Endodermal cell (in vitro differentiated cells): ENCODE data around the gene DGKA. TPM values are rescaled to one million over a fixed set of nuclear protein-coding genes. Genes with fewer than 3 reads are reported as not detected.

Experiments used
- DNase-seq: peaks from one replicate; pipeline ENCODE4 v3.0.0-alpha.2; 2017
- H3K27ac ChIP-seq: 2 replicates; pipeline ENCODE4 v1.5.1; 2013; ENCODE audit warnings: mild to moderate bottlenecking, low read depth, low read length, moderate library complexity
- H3K27me3 ChIP-seq: 2 replicates; pipeline ENCODE4 v1.6.1; 2013; ENCODE audit warnings: mild to moderate bottlenecking, low read length, moderate library complexity; ENCODE audit not compliant: insufficient read depth, control insufficient read depth, poor library complexity, severe bottlenecking
- H3K36me3 ChIP-seq: 2 replicates; pipeline ENCODE4 v1.7.0; 2013; ENCODE audit warnings: mild to moderate bottlenecking, low read length, moderate library complexity; ENCODE audit not compliant: control insufficient read depth, insufficient read depth
- H3K4me1 ChIP-seq: one replicate; pipeline ENCODE4 v1.7.0; 2013; ENCODE audit warnings: low read length; ENCODE audit not compliant: control insufficient read depth, insufficient read depth
- H3K4me3 ChIP-seq: 2 replicates; pipeline ENCODE4 v1.5.1; 2013; ENCODE audit warnings: mild to moderate bottlenecking, low read length, moderate library complexity
- H3K9ac ChIP-seq: 2 replicates; pipeline ENCODE4 v1.6.1; 2013; ENCODE audit warnings: mild to moderate bottlenecking, low read length, moderate library complexity; ENCODE audit not compliant: poor library complexity, severe bottlenecking; ENCODE audit errors: extremely low read depth
- H3K9me3 ChIP-seq: 2 replicates; pipeline ENCODE4 v1.6.1; 2013; ENCODE audit warnings: mild to moderate bottlenecking, low read length, moderate library complexity; ENCODE audit not compliant: control insufficient read depth
- H3K27ac Mint-ChIP-seq: 2 replicates; pipeline ENCODE4 v1.8.0; 2020; ENCODE audit warnings: mixed read lengths
- H3K27me3 Mint-ChIP-seq: 2 replicates; pipeline ENCODE4 v1.8.0; 2021; ENCODE audit warnings: mild to moderate bottlenecking, mixed read lengths; ENCODE audit not compliant: insufficient read depth
- H3K36me3 Mint-ChIP-seq: 2 replicates; pipeline ENCODE4 v1.8.0; 2020; ENCODE audit warnings: low read depth, mixed read lengths
- H3K4me1 Mint-ChIP-seq: 2 replicates; pipeline ENCODE4 v1.8.0; 2020; ENCODE audit warnings: mixed read lengths
- H3K4me3 Mint-ChIP-seq: 2 replicates; pipeline ENCODE4 v1.8.0; 2020; ENCODE audit warnings: mild to moderate bottlenecking, moderate library complexity, mixed read lengths
- H3K9me3 Mint-ChIP-seq: 2 replicates; pipeline ENCODE4 v1.8.0; 2020; ENCODE audit warnings: mild to moderate bottlenecking, mixed read lengths
- WGBS, 2 experiments: methylation state at CpG; one replicate each; pipeline versions ENCODE4 v1.1.5 to v1.1.7; 2013; ENCODE audit warnings: missing lambda C conversion rate in 2 of 2, mixed read lengths in 1 of 2; ENCODE audit not compliant: insufficient coverage in 1 of 2, insufficient read length in 1 of 2; 5-methylcytosine and 5-hydroxymethylcytosine counted together
- total RNA-seq, 2 donors: library from RNA; stranded (reverse); fragmentation: NEBNext Ultra II Directional in 1 of 2; extraction: Animal tissue kit (Norgen Biotek cat#: 25700) in 1 of 2; gene quantifications; 2 replicates in 1 of 2; 3 replicates in 1 of 2; pipeline ENCODE4 v1.2.1, GENCODE V29; 2021
- TF ChIP-seq, protein P1 (sequence below): fragments of 200-600 bp; sonication (generic); conservative IDR thresholded peaks from 2 replicates; pipeline ENCODE4 v1.5.0; 2021; ENCODE audit warnings: antibody characterized with exemption, mild to moderate bottlenecking

Gene DGKA
- total RNA-seq, 2 donors from 2014 or later: 10.2 to 11.1 TPM

GRCh38 chr12:55991110-55991509 is 60.1 kb downstream of the DGKA start:
- Histone ChIP-seq H3K9ac (no peak overlapping the region), H3K4me3 (no peak overlapping the region), H3K27ac (no peak overlapping the region), H3K36me3 (peaks cover 83% of the 10 kb centered on the region), H3K4me1 (no peaks in the 10 kb centered on the region), H3K9me3 (no peaks in the 10 kb centered on the region), H3K27me3 (no peaks in the 10 kb centered on the region)
- WGBS, 2 experiments: 91 to 98% methylated on average over 3 of the region's 3 CpGs
- Mint-ChIP-seq H3K36me3 (peaks cover 78% of the 10 kb centered on the region), H3K27me3 (no peaks in the 10 kb centered on the region), H3K4me1 (no peaks in the 10 kb centered on the region), H3K4me3 (no peak overlapping the region), H3K9me3 (no peaks in the 10 kb centered on the region), H3K27ac (no peak overlapping the region)
- TF ChIP-seq, protein P1, sequence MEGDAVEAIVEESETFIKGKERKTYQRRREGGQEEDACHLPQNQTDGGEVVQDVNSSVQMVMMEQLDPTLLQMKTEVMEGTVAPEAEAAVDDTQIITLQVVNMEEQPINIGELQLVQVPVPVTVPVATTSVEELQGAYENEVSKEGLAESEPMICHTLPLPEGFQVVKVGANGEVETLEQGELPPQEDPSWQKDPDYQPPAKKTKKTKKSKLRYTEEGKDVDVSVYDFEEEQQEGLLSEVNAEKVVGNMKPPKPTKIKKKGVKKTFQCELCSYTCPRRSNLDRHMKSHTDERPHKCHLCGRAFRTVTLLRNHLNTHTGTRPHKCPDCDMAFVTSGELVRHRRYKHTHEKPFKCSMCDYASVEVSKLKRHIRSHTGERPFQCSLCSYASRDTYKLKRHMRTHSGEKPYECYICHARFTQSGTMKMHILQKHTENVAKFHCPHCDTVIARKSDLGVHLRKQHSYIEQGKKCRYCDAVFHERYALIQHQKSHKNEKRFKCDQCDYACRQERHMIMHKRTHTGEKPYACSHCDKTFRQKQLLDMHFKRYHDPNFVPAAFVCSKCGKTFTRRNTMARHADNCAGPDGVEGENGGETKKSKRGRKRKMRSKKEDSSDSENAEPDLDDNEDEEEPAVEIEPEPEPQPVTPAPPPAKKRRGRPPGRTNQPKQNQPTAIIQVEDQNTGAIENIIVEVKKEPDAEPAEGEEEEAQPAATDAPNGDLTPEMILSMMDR: no peak
- DNase-seq: no peak

GRCh38 chr12:55993230-55993853 is 62.4 kb downstream of the DGKA start:
- Histone ChIP-seq H3K36me3 (peaks cover 70% of the 10 kb centered on the region), H3K4me3 (no peak overlapping the region), H3K27me3 (no peaks in the 10 kb centered on the region), H3K4me1 (no peaks in the 10 kb centered on the region), H3K27ac (no peak overlapping the region), H3K9me3 (peaks cover 2% of the 10 kb centered on the region), H3K9ac (no peak overlapping the region)
- 87 to 97% methylated on average over 2 to 4 of the region's 4 CpGs for WGBS, 2 experiments
- peaks cover 63% of the 10 kb centered on the region for H3K36me3 Mint-ChIP-seq
- H3K4me1 Mint-ChIP-seq: peaks cover 6% of the 10 kb centered on the region
- H3K9me3 Mint-ChIP-seq: no peaks in the 10 kb centered on the region
- H3K4me3 Mint-ChIP-seq: no peak overlapping the region
- TF ChIP-seq, protein P1: no peak
- H3K27me3 Mint-ChIP-seq: no peaks in the 10 kb centered on the region
- H3K27ac Mint-ChIP-seq: no peak overlapping the region
- DNase-seq: no peak

GRCh38 chr12:55995366-55995765 is 64.4 kb downstream of the DGKA start:
- 81 to 89% methylated on average over 3 to 8 of the region's 8 CpGs for WGBS, 2 experiments
- H3K27me3 Mint-ChIP-seq: no peaks in the 10 kb centered on the region
- H3K9me3 Mint-ChIP-seq: peaks cover 10% of the 10 kb centered on the region
- Histone ChIP-seq H3K9ac (no peak overlapping the region), H3K36me3 (peaks cover 50% of the 10 kb centered on the region), H3K4me3 (no peak overlapping the region), H3K4me1 (no peaks in the 10 kb centered on the region), H3K27ac (no peak overlapping the region), H3K9me3 (peaks cover 14% of the 10 kb centered on the region), H3K27me3 (no peaks in the 10 kb centered on the region)
- H3K36me3 Mint-ChIP-seq: peaks cover 56% of the 10 kb centered on the region
- no peak overlapping the region for H3K4me3 Mint-ChIP-seq
- H3K4me1 Mint-ChIP-seq: peaks cover 11% of the 10 kb centered on the region
- no peak overlapping the region for H3K27ac Mint-ChIP-seq
- DNase-seq: no peak
- TF ChIP-seq, protein P1: no peak
